Measurements from ENCODE around the gene PTCD2. TPM values are rescaled to one million over a fixed set of nuclear protein-coding genes. Genes with fewer than 3 reads are reported as not detected.

Gene PTCD2
- total and polyA plus RNA-seq, 9 of the 15 experiments (the other 6 are each of a cell fraction or from before 2014, with no cell fraction given): 11.9 to 28.5 (median 18.6) TPM

DNA sequence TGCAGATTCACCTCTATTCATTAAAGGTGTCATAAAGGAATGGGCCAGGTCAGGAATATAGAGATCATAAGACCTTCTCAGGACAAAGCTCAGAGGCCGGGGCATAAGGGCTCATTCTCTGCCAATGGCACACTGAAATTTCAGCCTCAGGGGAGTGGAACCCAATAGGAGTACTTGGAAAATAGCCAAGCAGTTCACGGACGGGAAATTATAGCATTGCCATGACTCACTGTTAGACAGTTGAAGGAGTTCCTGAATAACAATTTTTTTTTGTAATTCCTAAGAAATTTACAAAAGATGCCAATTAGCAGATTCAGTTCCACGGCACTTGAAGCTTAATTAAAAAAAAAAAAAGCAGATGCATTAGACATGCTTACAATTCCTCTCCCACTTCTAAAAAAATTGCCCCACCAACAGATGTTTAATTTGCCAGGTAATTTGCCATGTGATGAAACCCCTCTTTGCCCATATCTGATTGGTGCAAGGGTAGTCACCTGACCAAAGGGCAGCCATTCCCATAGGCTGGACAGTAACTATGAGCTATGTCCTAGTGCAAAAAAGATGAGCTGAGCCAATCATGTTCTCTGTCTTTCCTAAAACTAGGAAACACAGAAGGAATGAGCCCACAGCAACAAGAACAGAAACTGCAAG is 58.6 kb downstream of the PTCD2 start:
- peak; percentile 58 for FAIRE-seq
- no peak overlapping the region for H3K4me2 ChIP-seq (ENCODE audit: insufficient read depth, low read length)
- 7% methylated on average over 4 of the region's 4 CpGs for WGBS (ENCODE audit: insufficient coverage, low coverage, missing lambda C conversion rate)
- no TSS peak for BruUV-seq (replicated peaks)
- H3K4me3 ChIP-seq: no peak overlapping the region
- no peak overlapping the region for H3K9ac ChIP-seq (ENCODE audit: insufficient read depth in 1 of 2, low read depth in 2 of 2, low read length in 2 of 2)
- H3K4me1 ChIP-seq (replicated peaks in 1 of 2; ENCODE audit: control insufficient read depth in 2 of 2, insufficient read depth in 2 of 2, low read length in 2 of 2): no peaks in the 10 kb centered on the region; a peak in 1 of 5 replicates
- in situ Hi-C loops (cut with MboI): no loop called here
- ATAC-seq: peak; percentile 71; the same call in 1 of the 3 replicates
- POLR2A ChIA-PET: interaction anchor here (2.2 kb wide), 1 partner anchor 13 kb away, joined by 7 read pairs; no protein-coding TSS in a partner anchor
- no peaks in the 10 kb centered on the region for H4K20me1 ChIP-seq (replicated peaks; ENCODE audit: control insufficient read depth, insufficient read depth, low read length)
- H2AFZ ChIP-seq (ENCODE audit: low read depth, low read length): no peak overlapping the region
- no peaks in the 10 kb centered on the region for H3K9me3 ChIP-seq (replicated peaks; ENCODE audit: control insufficient read depth, insufficient read depth, low read depth, low read length)
- H3K36me3 ChIP-seq (ENCODE audit: control insufficient read depth, insufficient read depth, low read length): no peaks in the 10 kb centered on the region
- no peaks in the 10 kb centered on the region for H3K9me1 ChIP-seq (ENCODE audit: control insufficient read depth, insufficient read depth, low read length)
- CTCF ChIA-PET (ENCODE audit: low intra/inter-chr PET ratio): interaction anchor here (0.6 kb wide), 1 partner anchor 157 kb away, joined by 3 read pairs; no protein-coding TSS in a partner anchor
- no peaks in the 10 kb centered on the region for H3K79me2 ChIP-seq (ENCODE audit: control insufficient read depth, insufficient read depth, low read length)
- intact Hi-C loops (cut with micrococcal nuclease): no loop called here
- peak in 3 of 4 experiments; percentile 40 to 49 (median 44) for DNase-seq (ENCODE audit: extremely low read depth in 1 of 4, low spot score in 3 of 4)
- H3K27me3 ChIP-seq (ENCODE audit: control insufficient read depth in 2 of 2, insufficient read depth in 2 of 2, low read length in 2 of 2): peaks cover 10 to 14% of the 10 kb centered on the region in 2 experiments; a peak in 3 of 5 replicates
- H3K27ac ChIP-seq (ENCODE audit: extremely low read depth, low read depth, low read length): no peak overlapping the region
- TF ChIP-seq NFIC (IDR thresholded peaks at IDR 0.05) (peak; percentile 20; the same call in 1 of the 2 replicates), USF2 (CRISPR knock-in tag; IDR thresholded peaks at IDR 0.05) (peak; percentile 74), HMBOX1 (IDR thresholded peaks at IDR 0.05) (no peak), USF1 (CRISPR knock-in tag; IDR thresholded peaks at IDR 0.05) (peak; percentile 61), RUNX1 (IDR thresholded peaks at IDR 0.05; ENCODE audit: low read depth) (no peak), SAFB (IDR thresholded peaks at IDR 0.05; ENCODE audit: borderline replicate concordance, low read depth, low read length) (no peak), NFYB (IDR thresholded peaks at IDR 0.05; ENCODE audit: extremely low read depth, insufficient read length) (peak; percentile 38), ZBTB5 (IDR thresholded peaks at IDR 0.05) (no peak), RAD51 (IDR thresholded peaks at IDR 0.05; ENCODE audit: borderline replicate concordance, low read depth) (peak; percentile 64), CBX2 (IDR thresholded peaks at IDR 0.05; ENCODE audit: insufficient read depth, low read length, poor library complexity, severe bottlenecking) (no peak)
